Measurements from ENCODE around the gene PPP1R16B.

DNA sequence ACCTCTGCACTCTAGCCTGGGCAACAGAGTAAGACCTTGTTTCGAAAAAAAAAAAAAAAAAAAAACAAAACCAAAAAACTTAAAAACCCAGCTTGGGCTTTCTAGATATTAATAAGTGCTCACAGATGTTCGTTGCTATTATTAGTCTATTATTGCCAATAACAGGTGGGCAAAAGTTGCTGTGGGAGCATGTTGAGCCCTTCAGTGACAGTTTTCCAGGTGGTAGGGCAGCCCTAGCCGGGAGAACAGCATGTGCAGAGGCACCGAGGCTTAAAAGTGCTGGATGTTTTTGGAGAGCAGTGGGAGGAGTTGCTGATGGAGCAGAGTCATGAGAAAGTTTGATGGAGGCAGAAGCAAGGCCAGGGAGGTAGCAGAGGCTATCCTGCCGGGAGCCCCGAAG lies 4.4 kb downstream of the PPP1R16B start:
- TF ChIP-seq, protein P1, sequence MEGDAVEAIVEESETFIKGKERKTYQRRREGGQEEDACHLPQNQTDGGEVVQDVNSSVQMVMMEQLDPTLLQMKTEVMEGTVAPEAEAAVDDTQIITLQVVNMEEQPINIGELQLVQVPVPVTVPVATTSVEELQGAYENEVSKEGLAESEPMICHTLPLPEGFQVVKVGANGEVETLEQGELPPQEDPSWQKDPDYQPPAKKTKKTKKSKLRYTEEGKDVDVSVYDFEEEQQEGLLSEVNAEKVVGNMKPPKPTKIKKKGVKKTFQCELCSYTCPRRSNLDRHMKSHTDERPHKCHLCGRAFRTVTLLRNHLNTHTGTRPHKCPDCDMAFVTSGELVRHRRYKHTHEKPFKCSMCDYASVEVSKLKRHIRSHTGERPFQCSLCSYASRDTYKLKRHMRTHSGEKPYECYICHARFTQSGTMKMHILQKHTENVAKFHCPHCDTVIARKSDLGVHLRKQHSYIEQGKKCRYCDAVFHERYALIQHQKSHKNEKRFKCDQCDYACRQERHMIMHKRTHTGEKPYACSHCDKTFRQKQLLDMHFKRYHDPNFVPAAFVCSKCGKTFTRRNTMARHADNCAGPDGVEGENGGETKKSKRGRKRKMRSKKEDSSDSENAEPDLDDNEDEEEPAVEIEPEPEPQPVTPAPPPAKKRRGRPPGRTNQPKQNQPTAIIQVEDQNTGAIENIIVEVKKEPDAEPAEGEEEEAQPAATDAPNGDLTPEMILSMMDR (IDR thresholded peaks at IDR 0.05): no peak
- no peak for TF ChIP-seq POLR2AphosphoS5 (IDR thresholded peaks at IDR 0.05)

Data from transverse colon (tissue), 4 donors.